GM10847 (cell line): ENCODE results near the gene TES.

ENCODE experiments used
- POLR2A ChIP-seq: IDR thresholded peaks from 2 replicates; pipeline ENCODE4 v1.6.1; 2011; ENCODE audit not compliant: insufficient read length; ENCODE audit errors: extremely low read depth

The TES gene

GRCh38 chr7:116180302-116180701 is 30.0 kb upstream of the TES start:
- no peak for TF ChIP-seq POLR2A

- no peak for TF ChIP-seq POLR2A
Measured at GRCh38 chr7:116182023-116182422, 28.3 kb upstream of the TES start.

GRCh38 chr7:116185450-116185849 is 24.9 kb upstream of the TES start:
- no peak for TF ChIP-seq POLR2A

GRCh38 chr7:116185956-116186355 is 24.4 kb upstream of the TES start:
- no peak for TF ChIP-seq POLR2A

- TF ChIP-seq POLR2A, result no peak
Measured at GRCh38 chr7:116187400-116187799, 22.9 kb upstream of the TES start.

GRCh38 chr7:116193329-116194087 is 16.8 kb upstream of the TES start:
- no peak for TF ChIP-seq POLR2A

- no peak for TF ChIP-seq POLR2A
Measured at GRCh38 chr7:116194115-116194514, 16.2 kb upstream of the TES start.

- no peak for TF ChIP-seq POLR2A
Measured at GRCh38 chr7:116195451-116195850, 14.9 kb upstream of the TES start.

- no peak for TF ChIP-seq POLR2A
Measured at GRCh38 chr7:116196947-116197346, 13.4 kb upstream of the TES start.

GRCh38 chr7:116197360-116197759 is 13.0 kb upstream of the TES start:
- TF ChIP-seq POLR2A, result no peak

GRCh38 chr7:116198748-116199410 is 11.5 kb upstream of the TES start:
- no peak for TF ChIP-seq POLR2A

GRCh38 chr7:116200963-116201362 is 9.4 kb upstream of the TES start:
- no peak for TF ChIP-seq POLR2A

GRCh38 chr7:116206141-116206540 is 4.2 kb upstream of the TES start:
- no peak for TF ChIP-seq POLR2A

- no peak for TF ChIP-seq POLR2A
Measured at GRCh38 chr7:116208919-116209318, 1.4 kb upstream of the TES start.

GRCh38 chr7:116209561-116210070 is 723 bp upstream of the TES start:
- no peak for TF ChIP-seq POLR2A
